Endothelial cell of umbilical vein (primary cell): Measurements from ENCODE around the gene ABCA2. TPM values are rescaled to one million over a fixed set of nuclear protein-coding genes. Genes with fewer than 3 reads are reported as not detected.
"Not testable (repeated sequence)": the region's sequence is repeated elsewhere in the genome, so short reads cannot be mapped to it uniquely, and the experiment has no call there.

ENCODE experiments used
- BruUV-seq: library from RNA; stranded (reverse); fragments of 400-500 nt; replicated peaks from 2 replicates; lab custom pipeline; 2021; lab: Mats Ljungman, UMichigan
- CTCF ChIA-PET: fragments of 300-600, 350-600 bp; sonication (Branson Sonifier 250); formaldehyde crosslinking; loops from one replicate; lab custom pipeline; 2021; ENCODE audit warnings: antibody characterized with exemption, inconsistent platforms; lab: Charles Lee
- POLR2A ChIA-PET: fragments of 300-600, 350-600 bp; sonication (Branson Sonifier 250); formaldehyde crosslinking; loops from one replicate; lab custom pipeline; 2021; ENCODE audit warnings: antibody characterized with exemption, inconsistent platforms; lab: Charles Lee
- DNase-seq: peaks from one replicate; pipeline ENCODE4 v3.0.0-alpha.2; 2011; ENCODE audit warnings: low read depth, low spot score
- FAIRE-seq: peaks from 2 replicates; lab custom pipeline; 2011; peaks lifted over from hg19 to GRCh38; lab: Jason Lieb, UNC
- H2AFZ ChIP-seq: 2 replicates; pipeline ENCODE4 v1.6.0; 2012; ENCODE audit warnings: low read depth, low read length, control low read depth, inconsistent platforms
- H3K27ac ChIP-seq: 2 replicates; pipeline ENCODE4 v1.5.1; 2011; ENCODE audit warnings: low read depth, mild to moderate bottlenecking, control low read depth, low read length, moderate library complexity; ENCODE audit not compliant: insufficient read depth
- H3K27me3 ChIP-seq, 2 experiments: 2 replicates each; pipeline versions ENCODE4 v1.6.0 to v1.6.1; 2011; ENCODE audit warnings: low read length in 2 of 2, mixed read lengths in 1 of 2; ENCODE audit not compliant: control insufficient read depth in 2 of 2, insufficient read depth in 2 of 2
- H3K36me3 ChIP-seq, 2 experiments: 2 replicates in 1 of 2; 3 replicates in 1 of 2; pipeline ENCODE4 v1.5.1; 2011; ENCODE audit warnings: low read length in 2 of 2, mild to moderate bottlenecking in 1 of 2, moderate library complexity in 1 of 2; ENCODE audit not compliant: control insufficient read depth in 2 of 2, insufficient read depth in 2 of 2; ENCODE audit errors: extremely low read depth in 1 of 2
- H3K4me1 ChIP-seq: 3 replicates; pipeline ENCODE4 v1.5.1; 2011; ENCODE audit warnings: mild to moderate bottlenecking, low read length; ENCODE audit not compliant: control insufficient read depth, insufficient read depth; ENCODE audit errors: extremely low read depth
- H3K4me2 ChIP-seq: 2 replicates; pipeline ENCODE4 v1.6.1; 2011; ENCODE audit warnings: low read length, control low read depth, mixed read lengths; ENCODE audit not compliant: insufficient read depth
- H3K4me3 ChIP-seq, 3 experiments: fragments of 200-600 bp in 1 of 3; sonication (generic), shearing (Covaris generic) in 1 of 3; replicated peaks in 1 of 3; 2 replicates each; pipeline ENCODE4 v1.5.1; 2011 to 2016; ENCODE audit warnings: control low read depth in 3 of 3, low read length in 3 of 3, mild to moderate bottlenecking in 2 of 3, inconsistent platforms in 1 of 3, low read depth in 1 of 3, moderate library complexity in 1 of 3; ENCODE audit not compliant: insufficient read depth in 1 of 3
- H3K79me2 ChIP-seq: 2 replicates; pipeline ENCODE4 v1.6.0; 2012; ENCODE audit warnings: low read length, inconsistent platforms; ENCODE audit not compliant: control insufficient read depth, insufficient read depth
- H3K9ac ChIP-seq: replicated peaks from 2 replicates; pipeline ENCODE3; 2011; ENCODE audit warnings: low read length, control low read depth; ENCODE audit not compliant: insufficient read depth; ENCODE audit errors: extremely low read depth
- H3K9me1 ChIP-seq: replicated peaks from 3 replicates; pipeline ENCODE4 v1.6.0; 2011; ENCODE audit warnings: mild to moderate bottlenecking, low read length; ENCODE audit not compliant: control insufficient read depth, insufficient read depth; ENCODE audit errors: extremely low read depth
- H3K9me3 ChIP-seq: replicated peaks from 2 replicates; pipeline ENCODE4 v1.5.1; 2012; ENCODE audit warnings: low read length, inconsistent platforms; ENCODE audit not compliant: control insufficient read depth, insufficient read depth
- H4K20me1 ChIP-seq: replicated peaks from 2 replicates; pipeline ENCODE3; 2011; ENCODE audit warnings: mild to moderate bottlenecking, low read length; ENCODE audit not compliant: control insufficient read depth, insufficient read depth; ENCODE audit errors: extremely low read depth
- CTCF ChIP-seq, 2 donors: IDR thresholded peaks; 1 replicate in 1 of 2; 2 replicates in 1 of 2; pipeline ENCODE4 v1.5.1; 2011; ENCODE audit warnings: low read length in 2 of 2, mild to moderate bottlenecking in 2 of 2, moderate library complexity in 2 of 2, control low read depth in 1 of 2, inconsistent platforms in 1 of 2, low read depth in 1 of 2; ENCODE audit not compliant: insufficient read depth in 1 of 2; ENCODE audit errors: extremely low read depth in 1 of 2
- EZH2 ChIP-seq: IDR thresholded peaks from 2 replicates; pipeline ENCODE4 v1.6.1; 2012; ENCODE audit warnings: borderline replicate concordance, low read depth, mild to moderate bottlenecking, moderate library complexity, low read length, inconsistent platforms; ENCODE audit not compliant: severe bottlenecking
- FOS ChIP-seq: IDR thresholded peaks from 2 replicates; pipeline ENCODE4 v1.6.1; 2011; ENCODE audit warnings: mild to moderate bottlenecking, low read length, moderate library complexity, borderline replicate concordance; ENCODE audit not compliant: insufficient read depth
- GATA2 ChIP-seq: IDR thresholded peaks from 2 replicates; pipeline ENCODE4 v1.7.0; 2011; ENCODE audit warnings: low read depth, mild to moderate bottlenecking, moderate library complexity, mixed read lengths, low read length; ENCODE audit not compliant: insufficient read length, insufficient read depth
- JUN ChIP-seq: IDR thresholded peaks from 2 replicates; pipeline ENCODE4 v1.6.1; 2011; ENCODE audit warnings: borderline replicate concordance, low read depth; ENCODE audit not compliant: insufficient read length, insufficient read depth
- MYC ChIP-seq: IDR thresholded peaks from one replicate; pipeline ENCODE4 v1.6.1; 2011; ENCODE audit warnings: mild to moderate bottlenecking, low read depth, low read length
- POLR2A ChIP-seq: IDR thresholded peaks from 2 replicates; pipeline ENCODE4 v1.6.1; 2012; ENCODE audit warnings: low read depth, mild to moderate bottlenecking, control low read depth, low read length
- POLR2AphosphoS5 ChIP-seq: IDR thresholded peaks from 2 replicates; pipeline ENCODE4 v1.6.1; 2012; ENCODE audit warnings: low read depth, mild to moderate bottlenecking, control low read depth, low read length, moderate library complexity; ENCODE audit not compliant: insufficient read depth
- dilution Hi-C: fragments of 300-500 bp; cut with MboI; formaldehyde crosslinking; loops from one replicate; pipeline ENCODE4 v1.15.0; 2019; ENCODE audit warnings: low sequenced_read_pairs; ENCODE audit not compliant: extremely low pct_ligation_motif_present
- intact Hi-C: fragments of 100-400 bp; cut with micrococcal nuclease; formaldehyde crosslinking; loops from one replicate; pipeline ENCODE4 v1.10.0; 2022
- polyA plus RNA-seq, 4 experiments: library from polyadenylated mRNA; depleted of rRNA in 3 of 4; stranded (reverse) in 3 of 4; unstranded in 1 of 4; fragments of >200 nt; gene quantifications; 2 replicates each; pipeline versions ENCODE4 v1.2.1 to v1.2.3, GENCODE V29; 2011 to 2012; ENCODE audit warnings: missing spikeins in 1 of 4
- total RNA-seq: library from RNA; stranded (reverse); gene quantifications from 2 replicates; pipeline ENCODE4 v1.2.3, GENCODE V29; 2021
- TF ChIP-seq, protein P1 (sequence below): IDR thresholded peaks from 2 replicates; pipeline ENCODE4 v1.6.1; 2011; ENCODE audit not compliant: insufficient read depth, insufficient read length

ABCA2 gene
- total and polyA plus RNA-seq, 2 donors (not counting 3 experiments of a cell fraction or from before 2014, with no cell fraction given) = 20.0 to 29.1 TPM

GRCh38 chr9:137034039-137034708 is 6.1 kb upstream of the ABCA2 start:
- TF ChIP-seq POLR2A (no peak), POLR2AphosphoS5 (no peak), CTCF (IDR thresholded peaks at IDR 0.05; ENCODE audit: extremely low read depth in 1 of 2, insufficient read depth in 1 of 2, low read depth in 1 of 2, low read length in 2 of 2) (no peak), MYC (no peak), JUN (no peak), EZH2 (no peak), GATA2 (no peak), FOS (no peak)
- TF ChIP-seq, protein P1, sequence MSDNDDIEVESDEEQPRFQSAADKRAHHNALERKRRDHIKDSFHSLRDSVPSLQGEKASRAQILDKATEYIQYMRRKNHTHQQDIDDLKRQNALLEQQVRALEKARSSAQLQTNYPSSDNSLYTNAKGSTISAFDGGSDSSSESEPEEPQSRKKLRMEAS = no peak
- dilution Hi-C loops = no loop called here

DNA sequence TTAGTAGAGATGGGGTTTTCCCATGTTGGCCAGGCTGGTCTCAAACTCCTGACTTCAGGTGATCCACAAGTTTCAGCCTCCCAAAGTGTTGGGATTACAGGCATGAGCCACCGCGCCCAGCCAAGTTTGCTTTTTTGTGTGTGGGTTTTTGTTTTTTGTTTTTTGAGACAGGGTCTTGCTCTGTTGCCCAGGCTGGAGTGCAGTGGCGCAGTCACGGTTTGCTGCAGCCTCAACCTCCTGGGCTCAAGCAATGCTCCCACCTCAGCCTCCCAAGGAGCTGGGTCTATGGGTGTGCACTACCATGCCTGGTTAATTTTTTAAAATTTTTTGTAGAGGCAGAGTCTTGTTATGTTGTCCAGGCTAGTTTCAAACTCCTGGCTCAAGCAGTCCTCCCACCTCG is 5.4 kb upstream of the ABCA2 start:
- H3K4me3 ChIP-seq, H3K9ac ChIP-seq, dilution Hi-C loops, H3K9me1 ChIP-seq, H3K79me2 ChIP-seq, H3K4me2 ChIP-seq, H3K36me3 ChIP-seq, H3K27me3 ChIP-seq, FAIRE-seq, intact Hi-C loops, DNase-seq, H2AFZ ChIP-seq, BruUV-seq, POLR2A ChIA-PET, H4K20me1 ChIP-seq, H3K27ac ChIP-seq, H3K4me1 ChIP-seq, H3K9me3 ChIP-seq: not testable (repeated sequence)
- CTCF ChIA-PET = interaction anchor here (4.3 kb wide), 1 partner anchor 86 kb away, joined by 111 read pairs; no protein-coding TSS in a partner anchor

More at GRCh38 chr9:137034039-137034708, 6.1 kb upstream of the ABCA2 start:
- DNase-seq (no peak), FAIRE-seq (no peak)
- no peaks in the 10 kb centered on the region for H4K20me1 ChIP-seq
- H3K9ac ChIP-seq = no peak overlapping the region
- H3K4me3 ChIP-seq = no peak overlapping the region
- no TSS peak for BruUV-seq
- no peak overlapping the region for H3K27ac ChIP-seq
- H3K9me1 ChIP-seq = no peaks in the 10 kb centered on the region
- ChIA-PET CTCF (interaction anchor here (0.9 to 4.3 kb wide), 27 partner anchors 8 to 262 kb away, joined by 3 to 111 read pairs (median 6); partner anchors contain the start of genes AJM1, CLIC3, FBXW5 and MAN1B1), POLR2A (interaction anchor here (0.6 kb wide), 2 partner anchors 33 to 106 kb away, joined by 3 to 5 read pairs; no protein-coding TSS in a partner anchor)
- H3K79me2 ChIP-seq = no peaks in the 10 kb centered on the region
- no peak overlapping the region for H2AFZ ChIP-seq
- H3K4me2 ChIP-seq = no peak overlapping the region
- peaks cover 0 to 6% of the 10 kb centered on the region in 2 experiments for H3K36me3 ChIP-seq
- no peaks in the 10 kb centered on the region for H3K9me3 ChIP-seq
- intact Hi-C loops = loop anchor here (2.0 kb wide), 1 partner anchor 191 kb away; the partner anchor contains the start of gene AJM1
- peaks cover under 1% of the 10 kb centered on the region for H3K4me1 ChIP-seq
- no peaks in the 10 kb centered on the region for H3K27me3 ChIP-seq
